Cardiac fibroblast (primary cell): ENCODE measurements around the gene GLDC.

Source experiments
- DNase-seq, 2 donors: peaks; one replicate each; pipeline versions ENCODE4 v3.0.0 to v3.0.0-alpha.2; 2010; ENCODE audit warnings: low read depth in 2 of 2
- H3K4me3 ChIP-seq, 2 donors: replicated peaks in 1 of 2; 1 replicate in 1 of 2; 2 replicates in 1 of 2; pipeline ENCODE4 v1.5.1; 2011; ENCODE audit warnings: low read depth in 2 of 2, low read length in 2 of 2, mild to moderate bottlenecking in 2 of 2, moderate library complexity in 1 of 2
- CTCF ChIP-seq: IDR thresholded peaks from one replicate; pipeline ENCODE4 v1.5.1; 2011; ENCODE audit warnings: low read depth, mild to moderate bottlenecking, low read length, inconsistent platforms

The GLDC gene

GRCh38 chr9:6611865-6612264, 33.7 kb downstream of the GLDC start:
- DNase-seq: no peak
- H3K4me3 ChIP-seq: no peak overlapping the region

GRCh38 chr9:6610073-6610472, 35.5 kb downstream of the GLDC start:
- TF ChIP-seq CTCF: no peak
- DNase-seq: no peak
- no peak overlapping the region for H3K4me3 ChIP-seq

More at GRCh38 chr9:6611865-6612264, 33.7 kb downstream of the GLDC start:
- TF ChIP-seq CTCF: no peak

- no peak for DNase-seq
- TF ChIP-seq CTCF: no peak
- H3K4me3 ChIP-seq: no peak overlapping the region
These were observed 36.0 kb downstream of the GLDC start for GRCh38 chr9:6609497-6610016.

GRCh38 chr9:6605202-6605601, 40.3 kb downstream of the GLDC start:
- DNase-seq: no peak
- H3K4me3 ChIP-seq: no peak overlapping the region
- no peak for TF ChIP-seq CTCF

GRCh38 chr9:6600426-6600825, 45.1 kb downstream of the GLDC start:
- no peak for TF ChIP-seq CTCF
- H3K4me3 ChIP-seq: no peak overlapping the region
- no peak for DNase-seq

- no peak for DNase-seq
- no peak overlapping the region for H3K4me3 ChIP-seq
- TF ChIP-seq CTCF: no peak
These were observed 45.5 kb downstream of the GLDC start for GRCh38 chr9:6600006-6600405.

- TF ChIP-seq CTCF: no peak
- H3K4me3 ChIP-seq: no peak overlapping the region
- DNase-seq: no peak
These were observed 47.2 kb downstream of the GLDC start for GRCh38 chr9:6598249-6598725.
